ENCODE results near the gene PLCB1.

Gene PLCB1

GRCh38 chr20:8880085-8880853, 748.2 kb downstream of the PLCB1 start:
- DNase-seq (ENCODE audit: low read depth), result no peak

- no peak for DNase-seq (ENCODE audit: low read depth)
These were observed 759.0 kb downstream of the PLCB1 start for GRCh38 chr20:8891039-8891438.

GRCh38 chr20:8895472-8895871, 763.4 kb downstream of the PLCB1 start:
- no peak for DNase-seq (ENCODE audit: low read depth)

- no peak for DNase-seq (ENCODE audit: low read depth)
These were observed 766.8 kb downstream of the PLCB1 start for GRCh38 chr20:8898823-8899222.

- no peak for DNase-seq (ENCODE audit: low read depth)
These were observed 769.4 kb downstream of the PLCB1 start for GRCh38 chr20:8901237-8902025.

GRCh38 chr20:8903655-8904605, 771.9 kb downstream of the PLCB1 start:
- no peak for DNase-seq (ENCODE audit: low read depth)

GRCh38 chr20:8909596-8909995, 777.5 kb downstream of the PLCB1 start:
- DNase-seq (ENCODE audit: low read depth), result no peak

GRCh38 chr20:8912096-8912495, 780.0 kb downstream of the PLCB1 start:
- DNase-seq (ENCODE audit: low read depth), result no peak

- no peak for DNase-seq (ENCODE audit: low read depth)
These were observed 780.7 kb downstream of the PLCB1 start for GRCh38 chr20:8912731-8913130.

GRCh38 chr20:8913456-8913855, 781.4 kb downstream of the PLCB1 start:
- no peak for DNase-seq (ENCODE audit: low read depth)

- no peak for DNase-seq (ENCODE audit: low read depth)
These were observed 782.4 kb downstream of the PLCB1 start for GRCh38 chr20:8914421-8914820.

GRCh38 chr20:8917084-8917483, 785.0 kb downstream of the PLCB1 start:
- DNase-seq (ENCODE audit: low read depth), result no peak

- DNase-seq (ENCODE audit: low read depth), result no peak
These were observed 786.1 kb downstream of the PLCB1 start for GRCh38 chr20:8918145-8918544.

- no peak for DNase-seq (ENCODE audit: low read depth)
These were observed 792.5 kb downstream of the PLCB1 start for GRCh38 chr20:8924539-8924938.

GRCh38 chr20:8930726-8931125, 798.7 kb downstream of the PLCB1 start:
- DNase-seq (ENCODE audit: low read depth), result no peak

- DNase-seq (ENCODE audit: low read depth), result peak; percentile 3
These were observed 800.4 kb downstream of the PLCB1 start for GRCh38 chr20:8932192-8933165.

GRCh38 chr20:8933381-8933807, 801.3 kb downstream of the PLCB1 start:
- DNase-seq (ENCODE audit: low read depth), result no peak

- no peak for DNase-seq (ENCODE audit: low read depth)
These were observed 802.3 kb downstream of the PLCB1 start for GRCh38 chr20:8934362-8934761.

Measured in amniotic epithelial cell (primary cell).